GM12878 (cell line): ENCODE measurements around the gene CNTN2. TPM values are rescaled to one million over a fixed set of nuclear protein-coding genes. Genes with fewer than 3 reads are reported as not detected.

Experiments used
- ATAC-seq: fragments of 200-7000 bp; cut with Tn5 transposase; 3 replicates; pipeline ENCODE4 v1.9.1; 2020; ENCODE audit warnings: mild to moderate bottlenecking, moderate library complexity
- BruUV-seq: library from RNA; stranded (reverse); fragments of 400-500 nt; replicated peaks from 2 replicates; lab custom pipeline; 2021; lab: Mats Ljungman, UMichigan
- CTCF ChIA-PET: fragments of 300-600 bp; sonication (Branson Sonifier 250); formaldehyde crosslinking; extraction: SDS; loops from one replicate; lab custom pipeline; 2021; ENCODE audit warnings: inconsistent platforms; lab: Yijun Ruan, JAX
- POLR2A ChIA-PET: fragments of 350-600 bp; formaldehyde crosslinking; extraction: SDS; loops from one replicate; lab custom pipeline; 2021; ENCODE audit warnings: inconsistent platforms; lab: Charles Lee
- RAD21 ChIA-PET: fragments of 300-600 bp; sonication (Branson Sonifier 250); formaldehyde crosslinking; loops from one replicate; lab custom pipeline; 2023; ENCODE audit warnings: antibody characterized with exemption; ENCODE audit not compliant: unreplicated experiment; lab: Charles Lee
- SMC1A ChIA-PET: fragments of 300-600 bp; sonication (Branson Sonifier 250); formaldehyde crosslinking; loops from one replicate; lab custom pipeline; 2023; ENCODE audit not compliant: unreplicated experiment, uncharacterized antibody; lab: Charles Lee
- DNase-seq: peaks from one replicate; pipeline ENCODE4 v3.0.0-alpha.2; 2011; ENCODE audit warnings: low read depth, low spot score
- FAIRE-seq: peaks from 3 replicates; lab custom pipeline; 2011; peaks lifted over from hg19 to GRCh38; lab: Jason Lieb, UNC
- H2AFZ ChIP-seq: 2 replicates; pipeline ENCODE4 v1.6.0; 2011; ENCODE audit warnings: low read depth, low read length, control low read depth; ENCODE audit not compliant: control insufficient read depth
- H3K27ac ChIP-seq: 2 replicates; pipeline ENCODE4 v1.5.1; 2011; ENCODE audit warnings: control low read depth; ENCODE audit not compliant: control insufficient read depth, insufficient read depth
- H3K27me3 ChIP-seq, 2 experiments: replicated peaks in 1 of 2; 2 replicates each; pipeline versions ENCODE4 v1.6.0 to v1.6.1; 2011; ENCODE audit warnings: low read length in 1 of 2; ENCODE audit not compliant: control insufficient read depth in 2 of 2, insufficient read depth in 2 of 2
- H3K36me3 ChIP-seq, 2 experiments: 2 replicates each; pipeline ENCODE4 v1.5.1; 2011; ENCODE audit warnings: low read length in 1 of 2; ENCODE audit not compliant: control insufficient read depth in 2 of 2, insufficient read depth in 2 of 2
- H3K4me1 ChIP-seq: 2 replicates; pipeline ENCODE4 v1.6.1; 2011; ENCODE audit warnings: mild to moderate bottlenecking, low read length, moderate library complexity, mixed read lengths; ENCODE audit not compliant: control insufficient read depth, insufficient read depth
- H3K4me2 ChIP-seq: 2 replicates; pipeline ENCODE4 v1.6.0; 2011; ENCODE audit warnings: control low read depth; ENCODE audit not compliant: control insufficient read depth, insufficient read depth
- H3K4me3 ChIP-seq: fragments of 200-600 bp; sonication (generic); 2 replicates; pipeline ENCODE4 v1.5.1; 2016
- H3K79me2 ChIP-seq: 2 replicates; pipeline ENCODE4 v1.6.0; 2011; ENCODE audit warnings: low read length; ENCODE audit not compliant: control insufficient read depth, insufficient read depth
- H3K9ac ChIP-seq: 2 replicates; pipeline ENCODE4 v1.8.0; 2011; ENCODE audit warnings: low read length, control low read depth, mixed read lengths; ENCODE audit not compliant: control insufficient read depth, insufficient read depth
- H3K9me3 ChIP-seq: replicated peaks from 3 replicates; pipeline ENCODE4 v1.5.1; 2011; ENCODE audit warnings: mild to moderate bottlenecking, low read length; ENCODE audit not compliant: control insufficient read depth, insufficient read depth
- H4K20me1 ChIP-seq: 2 replicates; pipeline ENCODE4 v1.6.0; 2011; ENCODE audit not compliant: control insufficient read depth, insufficient read depth
- ETV6 ChIP-seq, 2 experiments: fragments of 450-650 bp in 1 of 2; IDR thresholded peaks in 1 of 2; conservative IDR thresholded peaks in 1 of 2; 2 replicates each; pipeline ENCODE4 v1.6.1; 2014; ENCODE audit warnings: antibody characterized with exemption in 1 of 2, borderline replicate concordance in 1 of 2, low read depth in 1 of 2, mild to moderate bottlenecking in 1 of 2, moderate library complexity in 1 of 2
- GATAD2B ChIP-seq: fragments of 450-650 bp; conservative IDR thresholded peaks from 2 replicates; pipeline ENCODE4 v1.6.1; 2017; ENCODE audit warnings: low read depth, mild to moderate bottlenecking, moderate library complexity
- PAX8 ChIP-seq: fragments of 450-650 bp; IDR thresholded peaks from 2 replicates; pipeline ENCODE4 v1.6.1; 2017; ENCODE audit warnings: mild to moderate bottlenecking, moderate library complexity
- RAD21 ChIP-seq: IDR thresholded peaks from 2 replicates; pipeline ENCODE4 v1.6.1; 2011; ENCODE audit warnings: mild to moderate bottlenecking, low read depth, low read length, moderate library complexity; ENCODE audit not compliant: insufficient read depth
- RB1 ChIP-seq: fragments of 450-650 bp; formaldehyde crosslinking; IDR thresholded peaks from 2 replicates; pipeline ENCODE4 v1.6.1; 2017; ENCODE audit warnings: mild to moderate bottlenecking, borderline replicate concordance
- SIN3A ChIP-seq: IDR thresholded peaks from 2 replicates; pipeline ENCODE4 v1.6.1; 2012; ENCODE audit warnings: low read depth, low read length, improper control_type of control experiment
- STAT1 ChIP-seq: fragments of 450-650 bp; conservative IDR thresholded peaks from 2 replicates; pipeline ENCODE4 v1.6.1; 2014; ENCODE audit warnings: antibody characterized with exemption, mild to moderate bottlenecking
- STAT3 ChIP-seq: IDR thresholded peaks from 2 replicates; pipeline ENCODE4 v1.6.1; 2011; ENCODE audit warnings: low read depth, low read length, improper control_type of control experiment
- WGBS: methylation state at CpG from one replicate; pipeline ENCODE4 v1.1.6; 2016; ENCODE audit warnings: low lambda C conversion rate; ENCODE audit not compliant: insufficient replicate concordance, insufficient coverage; ENCODE audit errors: missing lambda C conversion rate; 5-methylcytosine and 5-hydroxymethylcytosine counted together
- in situ Hi-C: fragments of 300-500 bp; cut with MboI; formaldehyde crosslinking; loops from 9 replicates; pipeline ENCODE4 v1.14.3; 2018; ENCODE audit warnings: mixed read lengths
- intact Hi-C: fragments of 100-400 bp; cut with micrococcal nuclease; formaldehyde crosslinking; loops from one replicate; pipeline ENCODE4 v1.14.2; 2022; ENCODE audit not compliant: unreplicated experiment
- polyA plus RNA-seq, 11 experiments: library from polyadenylated mRNA; depleted of rRNA in 4 of 11; unstranded in 6 of 11; stranded (reverse) in 5 of 11; fragments of >200 nt; fragmentation: Nextera tagmentation in 4 of 11; fragmentation: Illumina TruSeq in 1 of 11; extraction: Ambion mirVana in 4 of 11; extraction: Trizol in 1 of 11; gene quantifications; 1 replicate in 1 of 11; 2 replicates in 10 of 11; pipeline versions ENCODE4 v1.2.1 to v1.2.3, GENCODE V29; 2011 to 2016; ENCODE audit warnings: inconsistent platforms in 2 of 11, missing spikeins in 2 of 11, low read depth in 1 of 11
- total RNA-seq, 4 experiments: library from RNA; depleted of rRNA in 3 of 4; stranded (reverse); fragments of >200 nt in 3 of 4; fragmentation: Illumina TruSeq in 1 of 4; extraction: Trizol in 1 of 4; gene quantifications; 2 replicates each; pipeline versions ENCODE4 v1.2.1 to v1.2.3, GENCODE V29; 2013 to 2021
- TF ChIP-seq, protein P1 (sequence below): IDR thresholded peaks from 2 replicates; pipeline ENCODE4 v1.6.1; 2011; ENCODE audit warnings: low read depth, low read length, improper control_type of control experiment, borderline replicate concordance
- TF ChIP-seq, protein P2 (sequence below): fragments of 450-650 bp; IDR thresholded peaks from 2 replicates; pipeline ENCODE4 v1.6.1; 2017; ENCODE audit warnings: borderline replicate concordance

CNTN2 gene
- total and polyA plus RNA-seq, 10 of the 15 experiments (the other 5 are each of a cell fraction or from before 2014, with no cell fraction given) = 0.03 TPM; not detected in 9

DNA sequence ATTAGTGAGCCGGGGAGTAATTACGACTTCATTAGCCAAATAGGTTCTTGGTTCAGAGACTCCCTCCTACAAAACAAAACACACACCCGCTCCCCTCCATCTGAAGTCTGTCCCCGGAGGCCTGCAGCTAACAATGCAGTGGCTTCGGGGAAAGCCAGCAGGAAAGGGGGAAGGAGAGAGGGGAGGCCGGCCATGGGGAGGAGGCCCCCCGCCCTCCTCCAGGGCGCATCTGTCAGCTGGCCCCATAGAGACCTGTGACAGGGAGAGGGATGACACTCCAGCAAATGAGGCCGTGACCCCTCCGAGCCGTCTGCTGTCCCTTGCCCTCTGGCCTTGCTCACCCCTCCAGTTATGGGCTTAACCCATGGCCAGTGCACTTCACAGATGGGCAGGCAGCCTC, 12.1 kb upstream of the CNTN2 start:
- H3K4me2 ChIP-seq = no peak overlapping the region
- ATAC-seq = no peak
- no peak for FAIRE-seq
- intact Hi-C loops = no loop called here
- CTCF ChIA-PET = interaction anchor here (2.3 kb wide), 1 partner anchor 31 kb away, joined by 8 read pairs; no protein-coding TSS in a partner anchor
- H3K27ac ChIP-seq = no peak overlapping the region
- in situ Hi-C loops = no loop called here
- POLR2A ChIA-PET = no interaction called here
- H2AFZ ChIP-seq = no peak overlapping the region
- WGBS = 32% methylated on average over 11 of the region's 11 CpGs
- no peaks in the 10 kb centered on the region for H3K9me3 ChIP-seq
- H3K4me1 ChIP-seq = no peaks in the 10 kb centered on the region
- RAD21 ChIA-PET = no interaction called here
- no peak overlapping the region for H3K9ac ChIP-seq
- H3K36me3 ChIP-seq = no peaks in the 10 kb centered on the region
- TF ChIP-seq ETV6 (conservative IDR thresholded peaks at IDR 0.05 in 1 of 2, IDR thresholded peaks at IDR 0.05 in 1 of 2; ENCODE audit: borderline replicate concordance in 1 of 2, low read depth in 1 of 2) = no peak
- TF ChIP-seq, all 136 proteins: peak for 0
- no TSS peak for BruUV-seq
- Histone ChIP-seq H3K27me3 (peaks cover 0 to 3% of the 10 kb centered on the region in 2 experiments; a peak in 2 of 4 replicates), H4K20me1 (no peaks in the 10 kb centered on the region), H3K4me3 (no peak overlapping the region), H3K79me2 (no peaks in the 10 kb centered on the region)
- SMC1A ChIA-PET = no interaction called here
- DNase-seq = no peak

DNA sequence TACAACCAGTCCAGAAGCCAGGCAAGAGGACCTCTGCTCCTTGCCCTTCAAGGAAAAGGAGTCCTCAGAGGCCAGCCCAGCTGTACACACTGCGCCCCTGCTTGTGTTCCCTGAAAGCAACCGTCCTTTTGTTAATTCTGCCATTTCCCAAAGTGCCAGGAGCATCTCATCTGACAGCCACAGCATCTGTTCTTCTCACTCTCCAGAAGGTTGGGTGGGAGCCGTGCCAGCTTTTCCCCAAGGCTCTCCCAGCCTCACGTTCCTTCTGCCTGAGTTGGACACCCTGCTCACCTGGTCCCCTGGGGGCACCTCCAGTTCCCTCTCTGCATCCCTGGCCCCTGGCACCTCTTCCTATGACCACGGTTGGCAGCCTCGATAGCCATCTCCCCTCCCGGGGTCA, 10.5 kb upstream of the CNTN2 start:
- in situ Hi-C loops (no loop called here), intact Hi-C loops (no loop called here)
- CTCF ChIA-PET = interaction anchor here (2.3 kb wide), 1 partner anchor 30 kb away, joined by 8 read pairs; no protein-coding TSS in a partner anchor
- Histone ChIP-seq H4K20me1 (no peaks in the 10 kb centered on the region), H3K4me2 (no peak overlapping the region), H3K79me2 (no peaks in the 10 kb centered on the region), H3K36me3 (no peaks in the 10 kb centered on the region), H3K9ac (no peak overlapping the region), H2AFZ (no peak overlapping the region), H3K9me3 (no peaks in the 10 kb centered on the region)
- WGBS = 4% methylated on average over 7 of the region's 7 CpGs
- SMC1A ChIA-PET = no interaction called here
- DNase-seq (no peak), FAIRE-seq (no peak)
- TF ChIP-seq STAT1 (no peak), SIN3A (no peak), RB1 (no peak), RAD21 (no peak), PAX8 (no peak), GATAD2B (no peak), STAT3 (no peak)
- TF ChIP-seq, protein P1, sequence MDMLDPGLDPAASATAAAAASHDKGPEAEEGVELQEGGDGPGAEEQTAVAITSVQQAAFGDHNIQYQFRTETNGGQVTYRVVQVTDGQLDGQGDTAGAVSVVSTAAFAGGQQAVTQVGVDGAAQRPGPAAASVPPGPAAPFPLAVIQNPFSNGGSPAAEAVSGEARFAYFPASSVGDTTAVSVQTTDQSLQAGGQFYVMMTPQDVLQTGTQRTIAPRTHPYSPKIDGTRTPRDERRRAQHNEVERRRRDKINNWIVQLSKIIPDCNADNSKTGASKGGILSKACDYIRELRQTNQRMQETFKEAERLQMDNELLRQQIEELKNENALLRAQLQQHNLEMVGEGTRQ = no peak
- TF ChIP-seq, protein P2, sequence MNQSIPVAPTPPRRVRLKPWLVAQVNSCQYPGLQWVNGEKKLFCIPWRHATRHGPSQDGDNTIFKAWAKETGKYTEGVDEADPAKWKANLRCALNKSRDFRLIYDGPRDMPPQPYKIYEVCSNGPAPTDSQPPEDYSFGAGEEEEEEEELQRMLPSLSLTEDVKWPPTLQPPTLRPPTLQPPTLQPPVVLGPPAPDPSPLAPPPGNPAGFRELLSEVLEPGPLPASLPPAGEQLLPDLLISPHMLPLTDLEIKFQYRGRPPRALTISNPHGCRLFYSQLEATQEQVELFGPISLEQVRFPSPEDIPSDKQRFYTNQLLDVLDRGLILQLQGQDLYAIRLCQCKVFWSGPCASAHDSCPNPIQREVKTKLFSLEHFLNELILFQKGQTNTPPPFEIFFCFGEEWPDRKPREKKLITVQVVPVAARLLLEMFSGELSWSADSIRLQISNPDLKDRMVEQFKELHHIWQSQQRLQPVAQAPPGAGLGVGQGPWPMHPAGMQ = no peak
- TF ChIP-seq, all 136 proteins: peak for 0
- Histone ChIP-seq H3K4me1 (no peaks in the 10 kb centered on the region), H3K27ac (no peak overlapping the region), H3K4me3 (no peak overlapping the region), H3K27me3 (peaks cover 0 to 3% of the 10 kb centered on the region in 2 experiments; a peak in 2 of 4 replicates)
- no TSS peak for BruUV-seq
- RAD21 ChIA-PET = no interaction called here
- POLR2A ChIA-PET = no interaction called here
- no peak for ATAC-seq
